Activated T-cell treated with anti-CD3 and anti-CD28 coated beads for 24 hours (primary cell): Measurements from ENCODE around the gene SS18.
"Not testable (repeated sequence)": the region's sequence is repeated elsewhere in the genome, so short reads cannot be mapped to it uniquely, and the experiment has no call there.

ENCODE experiments used
- DNase-seq: peaks from one replicate; pipeline ENCODE4 v3.0.0-alpha.2; 2020; ENCODE audit warnings: low read depth

SS18 gene

GRCh38 chr18:26090130-26091046, at the start of gene SS18:
TSS of gene SS18 (minus strand) at chr18:26090613. CDS start at chr18:26090569, 44 bp downstream.
- DNase-seq: peak; percentile 86

GRCh38 chr18:26135548-26135947, 45.1 kb upstream of the SS18 start:
- no peak for DNase-seq

- no peak for DNase-seq
These were observed 43.7 kb upstream of the SS18 start for GRCh38 chr18:26134107-26134506.

GRCh38 chr18:26133652-26134051, 43.2 kb upstream of the SS18 start, which contains the start of gene PSMA8:
TSS of gene PSMA8 (plus strand) at chr18:26133869. CDS start at chr18:26133966, 97 bp downstream.
- peak; percentile 14 for DNase-seq

GRCh38 chr18:26128192-26128591, 37.8 kb upstream of the SS18 start:
- not testable (repeated sequence) for DNase-seq

GRCh38 chr18:26127786-26128185, 37.4 kb upstream of the SS18 start:
- no peak for DNase-seq

GRCh38 chr18:26121994-26122393, 31.6 kb upstream of the SS18 start:
- not testable (repeated sequence) for DNase-seq

GRCh38 chr18:26121476-26121875, 31.1 kb upstream of the SS18 start:
- no peak for DNase-seq

- DNase-seq: no peak
These were observed 28.8 kb upstream of the SS18 start for GRCh38 chr18:26119246-26119645.

GRCh38 chr18:26104035-26104434, 13.6 kb upstream of the SS18 start:
- no peak for DNase-seq

- DNase-seq: peak; percentile 10
These were observed 13.2 kb upstream of the SS18 start for GRCh38 chr18:26103579-26103978.

GRCh38 chr18:26097563-26097962, 7.2 kb upstream of the SS18 start:
- DNase-seq: no peak

- DNase-seq: no peak
These were observed 6.4 kb upstream of the SS18 start for GRCh38 chr18:26096852-26097251.

GRCh38 chr18:26091047-26091630, 726 bp upstream of the SS18 start:
- DNase-seq: no peak

GRCh38 chr18:26089293-26090129, 902 bp downstream of the SS18 start:
- peak; percentile 1 for DNase-seq

- DNase-seq: no peak
These were observed 1.9 kb downstream of the SS18 start for GRCh38 chr18:26088487-26088886.

GRCh38 chr18:26086959-26087358, 3.5 kb downstream of the SS18 start:
- no peak for DNase-seq

GRCh38 chr18:26085056-26085455, 5.4 kb downstream of the SS18 start:
- DNase-seq: no peak

- no peak for DNase-seq
These were observed 7.3 kb downstream of the SS18 start for GRCh38 chr18:26083099-26083498.

GRCh38 chr18:26082475-26082874, 7.9 kb downstream of the SS18 start:
- DNase-seq: no peak

- no peak for DNase-seq
These were observed 16.2 kb downstream of the SS18 start for GRCh38 chr18:26074246-26074645.

GRCh38 chr18:26073758-26074157, 16.7 kb downstream of the SS18 start:
- no peak for DNase-seq
